GM12865 (cell line): ENCODE data around the gene NBAS.

Experiments used
- DNase-seq: peaks from one replicate; pipeline ENCODE4 v3.0.0; 2010; ENCODE audit warnings: low read depth
- H3K4me3 ChIP-seq: 2 replicates; pipeline ENCODE4 v1.5.1; 2011; ENCODE audit warnings: mild to moderate bottlenecking, low read depth, low read length, control low read depth
- CTCF ChIP-seq: IDR thresholded peaks from 2 replicates; pipeline ENCODE4 v1.5.1; 2011; ENCODE audit warnings: low read length, control low read depth, low read depth, inconsistent platforms; ENCODE audit not compliant: insufficient read depth; ENCODE audit errors: missing control alignments

Gene NBAS

DNA sequence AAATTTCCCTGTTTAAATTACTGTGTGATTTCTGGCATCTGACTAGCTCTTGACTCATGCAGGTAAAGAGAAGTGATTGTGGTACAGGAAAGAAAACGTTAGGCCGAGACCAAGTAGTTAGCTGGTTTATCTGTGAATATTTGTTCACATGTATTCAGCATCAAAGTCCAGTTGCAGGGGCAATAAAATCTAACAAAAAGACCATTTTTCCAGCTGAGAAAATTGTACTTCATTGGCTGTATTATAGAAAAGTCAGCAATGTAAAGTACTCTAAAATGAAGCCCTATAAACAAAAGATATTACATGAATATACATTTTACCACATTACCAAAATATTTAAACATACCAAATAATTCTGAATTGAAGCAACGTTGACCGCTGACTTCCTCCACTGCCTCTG is 88.3 kb downstream of the NBAS start:
- no peak for TF ChIP-seq CTCF
- H3K4me3 ChIP-seq = no peak overlapping the region
- no peak for DNase-seq

DNA sequence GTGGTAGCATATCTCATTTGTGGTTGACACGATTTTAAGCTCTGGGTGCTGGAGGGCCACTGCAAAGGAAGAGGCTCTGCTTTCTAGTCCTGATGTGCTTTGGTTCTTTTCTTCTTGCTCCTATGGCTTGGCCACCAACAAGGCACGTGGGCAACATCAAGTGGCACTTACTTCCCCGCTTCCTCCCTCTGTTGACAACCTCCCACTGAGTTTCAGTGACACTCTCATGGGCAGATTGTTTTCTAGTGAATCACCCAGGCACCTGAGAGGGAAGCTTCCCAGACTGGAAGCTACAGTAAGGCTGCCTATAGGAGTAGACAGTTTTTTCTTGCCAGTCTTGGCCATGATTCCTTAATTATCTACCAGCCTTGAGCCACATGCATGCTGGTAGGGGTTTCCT is 89.0 kb downstream of the NBAS start:
- no peak for TF ChIP-seq CTCF
- no peak for DNase-seq
- H3K4me3 ChIP-seq = no peak overlapping the region

- no peak for DNase-seq
- TF ChIP-seq CTCF = no peak
- H3K4me3 ChIP-seq = no peak overlapping the region
These were observed 89.5 kb downstream of the NBAS start for GRCh38 chr2:15471606-15472005.

DNA sequence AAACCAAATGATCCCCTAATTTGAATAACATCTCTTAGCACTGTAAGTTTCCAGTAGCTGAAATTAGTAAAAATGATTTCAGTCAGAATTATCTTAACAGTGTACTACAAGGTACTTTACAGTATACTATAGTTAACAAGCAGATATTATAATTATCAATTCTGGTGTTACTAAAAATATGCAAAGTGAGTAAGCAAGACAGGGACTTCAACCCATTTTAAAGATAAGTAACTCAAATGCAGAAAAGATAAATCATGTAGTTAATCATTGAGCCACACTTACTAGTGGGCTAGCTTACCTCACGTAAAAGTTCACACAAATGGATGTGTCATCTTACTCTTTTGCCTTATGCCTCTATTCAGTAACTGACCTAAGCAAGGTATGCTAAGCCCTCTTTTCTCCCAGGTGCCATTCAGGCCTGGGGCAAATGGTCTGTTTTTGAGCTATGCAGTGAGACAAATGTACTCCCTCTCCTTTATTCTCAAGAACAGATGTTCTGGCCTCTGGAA is 101.0 kb downstream of the NBAS start:
- H3K4me3 ChIP-seq = no peak overlapping the region
- no peak for DNase-seq
- no peak for TF ChIP-seq CTCF

GRCh38 chr2:15458277-15458676 is 102.9 kb downstream of the NBAS start:
- TF ChIP-seq CTCF = no peak
- DNase-seq = no peak
- no peak overlapping the region for H3K4me3 ChIP-seq

DNA sequence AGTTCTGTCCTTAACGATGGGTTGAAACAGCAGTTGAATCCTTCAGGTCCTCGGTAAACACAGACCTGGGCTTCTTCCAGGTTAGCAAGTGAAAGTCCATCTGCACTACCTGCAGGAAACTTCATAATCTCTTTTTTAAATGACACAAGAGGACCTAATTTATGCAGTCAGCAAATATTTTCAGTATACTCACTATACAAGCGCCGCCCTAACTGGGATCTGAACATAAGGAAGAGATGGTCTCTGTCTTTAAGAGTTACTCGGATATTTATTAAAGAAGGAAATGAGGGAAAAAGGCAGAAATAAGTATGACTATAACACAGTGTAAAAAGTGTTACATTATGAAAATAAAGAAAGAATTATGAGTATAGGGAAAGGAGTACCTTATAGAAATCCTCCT is 103.3 kb downstream of the NBAS start:
- no peak for TF ChIP-seq CTCF

DNA sequence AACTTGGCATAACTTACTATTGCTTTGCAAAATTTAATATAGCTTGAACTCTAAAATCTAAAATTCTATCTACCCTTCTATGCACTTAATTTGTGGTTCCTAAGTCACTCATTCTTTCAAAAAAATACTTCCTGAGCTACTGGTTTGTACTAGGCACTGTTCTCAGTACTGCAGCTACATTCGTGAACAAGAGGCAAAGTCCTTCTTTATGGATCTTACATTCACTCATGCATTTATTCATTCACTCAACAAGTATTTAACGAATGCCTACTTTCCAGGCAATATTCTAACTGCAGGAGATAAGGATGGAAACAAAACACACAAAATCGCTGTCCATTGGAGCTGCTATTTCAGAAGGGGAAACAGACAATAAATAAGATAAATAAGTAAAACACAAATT is 104.8 kb downstream of the NBAS start:
- no peak overlapping the region for H3K4me3 ChIP-seq
- no peak for DNase-seq
- TF ChIP-seq CTCF = no peak

More for the DNA sequence above, 103.3 kb downstream of the NBAS start:
- H3K4me3 ChIP-seq = no peak overlapping the region
- DNase-seq = no peak
